Panc1 (cell line): ENCODE data around the gene ASXL2. TPM values are rescaled to one million over a fixed set of nuclear protein-coding genes. Genes with fewer than 3 reads are reported as not detected.

Source experiments
- ATAC-seq: fragments of 200-7000 bp; cut with Tn5 transposase; 2 replicates; pipeline ENCODE4 v1.9.1; 2020; ENCODE audit warnings: mild to moderate bottlenecking, moderate library complexity
- BruUV-seq: library from RNA; stranded (reverse); fragments of 400-500 nt; replicated peaks from 2 replicates; lab custom pipeline; 2021; lab: Mats Ljungman, UMichigan
- CTCF ChIA-PET: fragments of 300-600 bp; sonication (Branson Sonifier 250); formaldehyde crosslinking; loops from one replicate; lab custom pipeline; 2022; ENCODE audit warnings: antibody characterized with exemption; lab: Charles Lee
- POLR2A ChIA-PET: fragments of 300-600 bp; sonication (Branson Sonifier 250); formaldehyde crosslinking; loops from one replicate; lab custom pipeline; 2022; ENCODE audit warnings: antibody characterized with exemption; lab: Charles Lee
- DNase-seq: peaks from one replicate; pipeline ENCODE4 v3.0.0-alpha.2; 2010; ENCODE audit warnings: low read depth, low spot score
- H3K27ac ChIP-seq: 2 replicates; pipeline ENCODE4 v1.5.1; 2011; ENCODE audit warnings: mild to moderate bottlenecking, low read length, inconsistent platforms
- H3K27me3 ChIP-seq: fragments of 200-500 bp; sonication (Bioruptor generic); 2 replicates; pipeline ENCODE4 v1.6.0; 2014; ENCODE audit warnings: low read length, inconsistent platforms; ENCODE audit not compliant: control insufficient read depth, insufficient read depth
- H3K36me3 ChIP-seq: fragments of 200-500 bp; sonication (Bioruptor generic); 2 replicates; pipeline ENCODE4 v1.5.1; 2014; ENCODE audit warnings: inconsistent platforms, mild to moderate bottlenecking, low read length, moderate library complexity; ENCODE audit not compliant: control insufficient read depth, insufficient read depth
- H3K4me1 ChIP-seq: 2 replicates; pipeline ENCODE4 v1.5.1; 2011; ENCODE audit warnings: inconsistent platforms, mild to moderate bottlenecking, low read length, moderate library complexity; ENCODE audit not compliant: control insufficient read depth, insufficient read depth
- H3K4me3 ChIP-seq, 2 experiments: 2 replicates each; pipeline ENCODE4 v1.5.1; 2011 to 2012; ENCODE audit warnings: low read depth in 2 of 2, low read length in 2 of 2, mild to moderate bottlenecking in 2 of 2, inconsistent platforms in 1 of 2, moderate library complexity in 1 of 2
- H3K9me3 ChIP-seq: fragments of 200-500 bp; sonication (Bioruptor generic); 2 replicates; pipeline ENCODE4 v1.5.1; 2014; ENCODE audit warnings: low read depth, mild to moderate bottlenecking, inconsistent platforms, low read length, moderate library complexity; ENCODE audit not compliant: control insufficient read depth, insufficient read depth
- CTCF ChIP-seq: fragments of 450-650 bp; IDR thresholded peaks from 2 replicates; pipeline ENCODE4 v1.5.1; 2017; ENCODE audit warnings: mild to moderate bottlenecking
- POLR2AphosphoS5 ChIP-seq: IDR thresholded peaks from 2 replicates; pipeline ENCODE4 v1.6.1; 2012; ENCODE audit warnings: mild to moderate bottlenecking, low read depth, low read length, moderate library complexity
- REST ChIP-seq, 2 experiments: IDR thresholded peaks; 2 replicates each; pipeline ENCODE4 v1.6.1; 2011 to 2012; ENCODE audit warnings: low read depth in 2 of 2, control low read depth in 1 of 2, low read length in 1 of 2, mild to moderate bottlenecking in 1 of 2, moderate library complexity in 1 of 2; ENCODE audit not compliant: insufficient read depth in 1 of 2
- SIN3A ChIP-seq: IDR thresholded peaks from 2 replicates; pipeline ENCODE4 v1.6.1; 2012; ENCODE audit warnings: low read depth, mild to moderate bottlenecking, low read length, moderate library complexity, borderline replicate concordance; ENCODE audit not compliant: insufficient read depth
- TCF7L2 ChIP-seq: IDR thresholded peaks from 2 replicates; pipeline ENCODE4 v1.6.1; 2011; ENCODE audit warnings: mild to moderate bottlenecking, low read depth, low read length, inconsistent platforms
- in situ Hi-C: cut with HindIII; loops from 2 replicates; pipeline ENCODE4 v1.10.0; 2016; ENCODE audit warnings: low sequenced_read_pairs, low pct_unique_long_range_greater_than_20kb
- intact Hi-C: fragments of 100-400 bp; cut with micrococcal nuclease; formaldehyde crosslinking; loops from one replicate; pipeline ENCODE4 v1.10.0; 2022; ENCODE audit not compliant: unreplicated experiment
- total RNA-seq: library from RNA; stranded (reverse); gene quantifications from one replicate; pipeline ENCODE4 v1.2.1, GENCODE V29; 2021; ENCODE audit not compliant: unreplicated experiment

ASXL2 gene
- total RNA-seq, 1 experiment from 2014 or later = 43.4 TPM

- in situ Hi-C loops = no loop called here
- Histone ChIP-seq H3K27me3 (no peaks in the 10 kb centered on the region), H3K36me3 (no peaks in the 10 kb centered on the region), H3K4me3 (no peak overlapping the region), H3K9me3 (no peaks in the 10 kb centered on the region), H3K27ac (no peak overlapping the region), H3K4me1 (no peaks in the 10 kb centered on the region)
- no TSS peak for BruUV-seq
- DNase-seq (no peak), ATAC-seq (no peak)
- intact Hi-C loops = no loop called here
- POLR2A ChIA-PET = no interaction called here
- CTCF ChIA-PET = no interaction called here
- TF ChIP-seq TCF7L2 (no peak), SIN3A (no peak), REST (IDR thresholded peaks at IDR 0.05; ENCODE audit: insufficient read depth in 1 of 2, low read depth in 2 of 2, low read length in 1 of 2) (no peak), CTCF (no peak), POLR2AphosphoS5 (no peak)
These were observed 167.5 kb downstream of the ASXL2 start for GRCh38 chr2:25710750-25711149.

DNA sequence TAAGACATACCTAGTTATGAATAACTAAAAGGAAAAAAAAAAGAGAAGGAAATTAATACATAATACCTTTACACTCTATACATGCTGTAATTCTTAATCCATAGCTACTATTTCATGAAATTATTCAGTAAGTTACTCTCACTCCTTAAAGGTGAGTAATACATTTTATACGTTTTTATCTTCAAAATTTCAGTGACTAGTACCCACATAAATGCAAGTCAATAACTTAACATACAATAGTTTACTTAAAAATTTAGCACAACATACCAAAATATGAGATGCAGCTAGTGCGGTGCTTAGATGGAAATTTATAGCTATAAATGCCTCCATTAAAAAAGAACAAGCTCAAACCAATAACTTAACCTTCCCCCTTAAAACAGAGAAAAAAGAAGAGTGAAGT, 168.9 kb downstream of the ASXL2 start:
- in situ Hi-C loops = no loop called here
- H3K27ac ChIP-seq = no peak overlapping the region
- no peaks in the 10 kb centered on the region for H3K27me3 ChIP-seq
- no TSS peak for BruUV-seq
- ATAC-seq = no peak
- no peaks in the 10 kb centered on the region for H3K9me3 ChIP-seq
- intact Hi-C loops = no loop called here
- CTCF ChIA-PET = interaction anchor here (0.7 kb wide), 1 partner anchor 1606 kb away, joined by 3 read pairs; no protein-coding TSS in a partner anchor
- POLR2A ChIA-PET = no interaction called here
- TF ChIP-seq REST (IDR thresholded peaks at IDR 0.05; ENCODE audit: insufficient read depth in 1 of 2, low read depth in 2 of 2, low read length in 1 of 2) = no peak
- TF ChIP-seq SIN3A = no peak
- no peak for TF ChIP-seq TCF7L2
- no peak for TF ChIP-seq POLR2AphosphoS5
- TF ChIP-seq CTCF = no peak
- no peak for DNase-seq
- no peak overlapping the region for H3K4me3 ChIP-seq
- no peaks in the 10 kb centered on the region for H3K4me1 ChIP-seq
- H3K36me3 ChIP-seq = no peaks in the 10 kb centered on the region
